OCI-LY1 (cell line): ENCODE measurements around the gene PER2.

Experiments
- H2AFZ ChIP-seq: fragments of 200-600 bp; sonication (generic), shearing (Covaris generic); 2 replicates; pipeline ENCODE4 v1.6.0; 2014; ENCODE audit warnings: antibody characterized with exemption, mild to moderate bottlenecking, low read length
- H3F3A ChIP-seq: fragments of 200-600 bp; sonication (generic), shearing (Covaris generic); 2 replicates; pipeline ENCODE4 v1.6.0; 2014; ENCODE audit warnings: mild to moderate bottlenecking, antibody characterized with exemption, low read length, moderate library complexity; ENCODE audit not compliant: insufficient read depth
- H3K27ac ChIP-seq: fragments of 200-600 bp; sonication (generic); 2 replicates; pipeline ENCODE4 v1.5.1; 2014; ENCODE audit warnings: low read length, mixed run types, mild to moderate bottlenecking, low read depth; ENCODE audit not compliant: poor library complexity, severe bottlenecking
- H3K27me3 ChIP-seq: fragments of 200-600 bp; sonication (generic); 2 replicates; pipeline ENCODE4 v1.6.0; 2014; ENCODE audit warnings: antibody characterized with exemption, mild to moderate bottlenecking, low read length, moderate library complexity; ENCODE audit not compliant: insufficient read depth
- H3K36me3 ChIP-seq: fragments of 200-600 bp; sonication (generic); 2 replicates; pipeline ENCODE4 v1.6.1; 2014; ENCODE audit warnings: mild to moderate bottlenecking, antibody characterized with exemption, low read length, moderate library complexity, mixed read lengths; ENCODE audit not compliant: insufficient read depth
- H3K4me1 ChIP-seq: fragments of 200-600 bp; sonication (generic); 2 replicates; pipeline ENCODE4 v1.5.1; 2014; ENCODE audit warnings: mild to moderate bottlenecking, low read length, moderate library complexity; ENCODE audit not compliant: insufficient read depth, severe bottlenecking
- H3K4me2 ChIP-seq: fragments of 200-600 bp; sonication (generic), shearing (Covaris generic); 2 replicates; pipeline ENCODE4 v1.6.1; 2014; ENCODE audit warnings: low read length
- H3K4me3 ChIP-seq: fragments of 200-600 bp; sonication (generic); 2 replicates; pipeline ENCODE4 v1.5.1; 2014; ENCODE audit warnings: low read length, low read depth, mild to moderate bottlenecking, mixed read lengths; ENCODE audit not compliant: poor library complexity, severe bottlenecking
- H3K79me2 ChIP-seq: fragments of 200-600 bp; shearing (Covaris generic); 2 replicates; pipeline ENCODE4 v1.6.1; 2016; ENCODE audit warnings: mixed run types, low read length, mixed read lengths; ENCODE audit not compliant: insufficient read depth
- H3K9ac ChIP-seq: fragments of 200-600 bp; sonication (generic), shearing (Covaris generic); 2 replicates; pipeline ENCODE4 v1.6.1; 2014; ENCODE audit warnings: mild to moderate bottlenecking, low read length, mixed read lengths
- H3K9me2 ChIP-seq: fragments of 200-600 bp; sonication (generic), shearing (Covaris generic); 2 replicates; pipeline ENCODE4 v1.6.1; 2014; ENCODE audit warnings: low read depth, mild to moderate bottlenecking, low read length, mixed read lengths
- H3K9me3 ChIP-seq: fragments of 200-600 bp; shearing (Covaris generic); 2 replicates; pipeline ENCODE4 v1.6.1; 2014; ENCODE audit warnings: low read length, mixed read lengths
- H4K20me1 ChIP-seq: fragments of 200-600 bp; sonication (generic), shearing (Covaris generic); 2 replicates; pipeline ENCODE4 v1.6.0; 2016; ENCODE audit warnings: mild to moderate bottlenecking, low read length; ENCODE audit not compliant: insufficient read depth
- EZH2 ChIP-seq: fragments of 200-600 bp; sonication (generic), shearing (Covaris generic); IDR thresholded peaks from 2 replicates; pipeline ENCODE4 v1.8.0; 2017; ENCODE audit warnings: borderline replicate concordance, mixed run types, mild to moderate bottlenecking, antibody characterized with exemption, low read length, moderate library complexity, mixed read lengths
- TF ChIP-seq, protein P1 (sequence below): fragments of 200-600 bp; sonication (generic), shearing (Covaris generic); IDR thresholded peaks from 2 replicates; pipeline ENCODE4 v1.5.1; 2017; ENCODE audit warnings: mild to moderate bottlenecking, antibody characterized with exemption, low read length, moderate library complexity, mixed read lengths

Gene PER2

DNA sequence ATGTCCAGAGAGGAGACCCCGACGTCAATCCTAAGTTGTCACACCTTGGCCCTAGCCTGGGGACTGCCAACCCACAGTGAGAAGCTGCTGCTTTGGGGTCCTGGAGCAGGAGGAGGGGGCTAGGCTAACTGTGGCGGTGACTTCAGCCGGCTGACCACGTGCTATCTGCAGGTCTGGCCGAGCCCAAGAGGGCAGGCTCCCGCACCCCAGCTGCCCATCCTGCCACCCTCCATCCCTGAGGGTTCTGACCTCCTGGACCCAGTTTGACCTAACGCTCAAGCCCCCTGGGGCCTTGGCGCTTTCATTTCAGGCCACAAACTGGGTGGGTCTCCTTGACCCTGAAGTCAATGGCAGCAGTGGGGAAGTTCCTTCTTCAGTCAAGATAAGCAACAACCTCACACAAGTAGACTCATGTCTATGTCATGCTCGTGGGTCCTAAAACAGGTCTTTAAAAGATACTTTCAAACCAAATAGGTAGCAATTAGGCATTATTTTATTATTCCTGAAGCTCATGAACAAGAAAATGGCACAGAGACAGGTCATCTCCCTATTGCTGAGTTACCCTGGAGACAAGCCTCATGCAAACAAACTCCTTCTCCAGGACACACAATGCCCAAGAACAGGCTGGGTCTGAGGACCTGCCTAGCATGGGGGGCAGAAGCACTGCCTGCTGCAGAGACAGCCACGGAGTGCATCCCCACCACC, 50.8 kb downstream of the PER2 start:
- Histone ChIP-seq H2AFZ (no peak overlapping the region), H4K20me1 (no peaks in the 10 kb centered on the region), H3K27me3 (0 out of 2 replicates have a peak, but pooled peaks cover 3% of the 10 kb centered on the region), H3K4me1 (peaks cover 25% of the 10 kb centered on the region), H3K9me3 (no peaks in the 10 kb centered on the region), H3F3A (no peaks in the 10 kb centered on the region), H3K4me3 (peak overlapping the region; percentile 82), H3K9ac (no peak overlapping the region), H3K27ac (no peak overlapping the region), H3K4me2 (peak overlapping the region; percentile 62; the same call in 1 of the 2 replicates), H3K79me2 (no peaks in the 10 kb centered on the region), H3K9me2 (no peaks in the 10 kb centered on the region), H3K36me3 (peaks cover 6% of the 10 kb centered on the region; the same call in 1 of the 2 replicates)
- TF ChIP-seq, protein P1, sequence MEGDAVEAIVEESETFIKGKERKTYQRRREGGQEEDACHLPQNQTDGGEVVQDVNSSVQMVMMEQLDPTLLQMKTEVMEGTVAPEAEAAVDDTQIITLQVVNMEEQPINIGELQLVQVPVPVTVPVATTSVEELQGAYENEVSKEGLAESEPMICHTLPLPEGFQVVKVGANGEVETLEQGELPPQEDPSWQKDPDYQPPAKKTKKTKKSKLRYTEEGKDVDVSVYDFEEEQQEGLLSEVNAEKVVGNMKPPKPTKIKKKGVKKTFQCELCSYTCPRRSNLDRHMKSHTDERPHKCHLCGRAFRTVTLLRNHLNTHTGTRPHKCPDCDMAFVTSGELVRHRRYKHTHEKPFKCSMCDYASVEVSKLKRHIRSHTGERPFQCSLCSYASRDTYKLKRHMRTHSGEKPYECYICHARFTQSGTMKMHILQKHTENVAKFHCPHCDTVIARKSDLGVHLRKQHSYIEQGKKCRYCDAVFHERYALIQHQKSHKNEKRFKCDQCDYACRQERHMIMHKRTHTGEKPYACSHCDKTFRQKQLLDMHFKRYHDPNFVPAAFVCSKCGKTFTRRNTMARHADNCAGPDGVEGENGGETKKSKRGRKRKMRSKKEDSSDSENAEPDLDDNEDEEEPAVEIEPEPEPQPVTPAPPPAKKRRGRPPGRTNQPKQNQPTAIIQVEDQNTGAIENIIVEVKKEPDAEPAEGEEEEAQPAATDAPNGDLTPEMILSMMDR = no peak
- TF ChIP-seq EZH2 = no peak

DNA sequence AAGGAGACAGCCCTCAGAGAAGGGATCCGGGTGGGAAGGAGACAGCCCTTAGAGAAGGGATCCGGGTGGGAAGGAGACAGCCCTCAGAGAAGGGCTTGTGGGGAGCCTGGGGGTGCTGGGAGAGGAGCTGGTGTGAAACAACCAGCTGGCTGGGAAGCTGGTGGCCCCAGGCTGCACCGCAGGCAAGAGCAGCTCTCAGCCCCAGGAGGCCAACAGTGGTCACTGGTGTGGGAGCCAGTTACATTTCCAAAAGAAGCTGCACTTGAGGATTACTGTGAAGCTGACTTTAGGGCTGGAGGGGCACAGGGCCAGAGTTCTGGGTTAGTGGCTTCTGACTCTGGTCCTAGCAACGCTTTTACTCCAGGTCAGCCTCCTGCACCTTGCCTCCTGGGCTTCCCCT, 51.8 kb downstream of the PER2 start:
- H3K9me3 ChIP-seq = no peaks in the 10 kb centered on the region
- H4K20me1 ChIP-seq = no peaks in the 10 kb centered on the region
- no peaks in the 10 kb centered on the region for H3K79me2 ChIP-seq
- no peak overlapping the region for H3K9ac ChIP-seq
- H3K27me3 ChIP-seq = 0 out of 2 replicates have a peak, but pooled peaks cover 3% of the 10 kb centered on the region
- no peak overlapping the region for H3K4me2 ChIP-seq
- no peak overlapping the region for H3K27ac ChIP-seq
- no peak for TF ChIP-seq EZH2
- TF ChIP-seq, protein P1 = no peak
- H3K4me1 ChIP-seq = peaks cover 25% of the 10 kb centered on the region
- H3K36me3 ChIP-seq = peaks cover 6% of the 10 kb centered on the region; the same call in 1 of the 2 replicates
- no peaks in the 10 kb centered on the region for H3K9me2 ChIP-seq
- H3K4me3 ChIP-seq = no peak overlapping the region
- H3F3A ChIP-seq = no peaks in the 10 kb centered on the region
- H2AFZ ChIP-seq = no peak overlapping the region

DNA sequence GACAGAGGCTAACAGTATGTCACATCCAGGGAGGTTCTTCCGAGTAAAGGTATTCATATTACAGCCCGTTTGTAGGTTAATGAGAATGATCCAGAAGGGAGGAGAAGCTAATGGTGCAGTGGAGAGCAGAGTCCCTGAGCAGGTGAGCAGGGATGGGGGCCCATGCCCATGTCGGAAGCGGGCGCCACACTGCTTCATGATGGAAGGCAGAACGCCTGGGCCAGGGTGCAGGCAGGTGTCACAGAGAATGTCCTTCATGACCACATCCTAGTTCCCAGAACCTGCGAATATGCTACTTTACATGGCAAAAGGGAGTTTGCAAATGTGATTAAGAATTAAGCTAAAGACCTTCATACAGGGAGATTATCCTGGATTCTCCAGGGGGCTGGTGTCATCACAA, 52.6 kb downstream of the PER2 start:
- no peak overlapping the region for H3K4me3 ChIP-seq
- no peak overlapping the region for H3K4me2 ChIP-seq
- TF ChIP-seq, protein P1 = no peak
- no peak for TF ChIP-seq EZH2
- H3K27ac ChIP-seq = no peak overlapping the region
- 0 out of 2 replicates have a peak, but pooled peaks cover 3% of the 10 kb centered on the region for H3K27me3 ChIP-seq
- no peaks in the 10 kb centered on the region for H3K79me2 ChIP-seq
- no peaks in the 10 kb centered on the region for H3F3A ChIP-seq
- H2AFZ ChIP-seq = no peak overlapping the region
- H4K20me1 ChIP-seq = no peaks in the 10 kb centered on the region
- peaks cover 6% of the 10 kb centered on the region; the same call in 1 of the 2 replicates for H3K36me3 ChIP-seq
- peaks cover 21% of the 10 kb centered on the region for H3K4me1 ChIP-seq
- H3K9me2 ChIP-seq = no peaks in the 10 kb centered on the region
- H3K9me3 ChIP-seq = no peaks in the 10 kb centered on the region
- no peak overlapping the region for H3K9ac ChIP-seq
